IMR-90 (cell line): ENCODE measurements around the gene SNTG2. TPM values are rescaled to one million over a fixed set of nuclear protein-coding genes. Genes with fewer than 3 reads are reported as not detected.

Experiments
- ATAC-seq: fragments of 200-7000 bp; cut with Tn5 transposase; 2 replicates; pipeline ENCODE4 v1.9.1; 2020; ENCODE audit warnings: low read depth, mild to moderate bottlenecking, moderate library complexity
- BruUV-seq: library from RNA; stranded (reverse); fragments of 400-500 nt; replicated peaks from 2 replicates; lab custom pipeline; 2021; lab: Mats Ljungman, UMichigan
- CTCF ChIA-PET: fragments of 300-600 bp; formaldehyde crosslinking; extraction: SDS; loops from one replicate; lab custom pipeline; 2021; ENCODE audit warnings: antibody characterized with exemption; lab: Yijun Ruan, JAX
- POLR2A ChIA-PET: fragments of 300-600 bp; sonication (Branson Sonifier 250); formaldehyde crosslinking; loops from one replicate; lab custom pipeline; 2022; ENCODE audit warnings: antibody characterized with exemption; ENCODE audit not compliant: unreplicated experiment; lab: Charles Lee
- DNase-seq: peaks from one replicate; pipeline ENCODE4 v3.0.0; 2013
- H2AFZ ChIP-seq: replicated peaks from 2 replicates; pipeline ENCODE3; 2013; ENCODE audit warnings: low read length, mild to moderate bottlenecking; ENCODE audit not compliant: poor library complexity
- H2AK5ac ChIP-seq: 2 replicates; pipeline ENCODE4 v1.6.1; 2013; ENCODE audit warnings: low read depth, low read length, inconsistent platforms
- H2AK9ac ChIP-seq: replicated peaks from 2 replicates; pipeline ENCODE3; 2013; ENCODE audit warnings: mild to moderate bottlenecking, low read depth, low read length, moderate library complexity; ENCODE audit not compliant: poor library complexity
- H2BK120ac ChIP-seq: 2 replicates; pipeline ENCODE4 v1.6.1; 2013; ENCODE audit warnings: low read depth, low read length, inconsistent platforms
- H2BK15ac ChIP-seq: 3 replicates; pipeline ENCODE4 v1.6.1; 2013; ENCODE audit warnings: low read depth, low read length, inconsistent platforms
- H2BK20ac ChIP-seq: 2 replicates; pipeline ENCODE4 v1.6.1; 2013; ENCODE audit warnings: low read depth, mild to moderate bottlenecking, inconsistent platforms, low read length, moderate library complexity
- H2BK5ac ChIP-seq: 2 replicates; pipeline ENCODE4 v1.6.1; 2013; ENCODE audit warnings: mild to moderate bottlenecking, low read depth, low read length, inconsistent platforms; ENCODE audit not compliant: poor library complexity, severe bottlenecking
- H3K14ac ChIP-seq: replicated peaks from 2 replicates; pipeline ENCODE4 v1.6.1; 2013; ENCODE audit warnings: low read depth, low read length, inconsistent platforms
- H3K18ac ChIP-seq: 2 replicates; pipeline ENCODE4 v1.6.1; 2013; ENCODE audit warnings: low read depth, low read length, control low read depth
- H3K23ac ChIP-seq: 2 replicates; pipeline ENCODE4 v1.6.1; 2013; ENCODE audit warnings: low read depth, low read length, inconsistent platforms
- H3K27ac ChIP-seq: 2 replicates; pipeline ENCODE4 v1.5.1; 2013; ENCODE audit warnings: mild to moderate bottlenecking, control low read depth, low read length; ENCODE audit not compliant: insufficient read depth
- H3K27me3 ChIP-seq: 2 replicates; pipeline ENCODE4 v1.6.1; 2013; ENCODE audit warnings: low read length; ENCODE audit not compliant: control insufficient read depth, insufficient read depth
- H3K36me3 ChIP-seq: 2 replicates; pipeline ENCODE4 v1.6.1; 2013; ENCODE audit warnings: low read length, mixed read lengths; ENCODE audit not compliant: control insufficient read depth, insufficient read depth
- H3K4ac ChIP-seq: 2 replicates; pipeline ENCODE4 v1.6.1; 2013; ENCODE audit warnings: low read depth, low read length, inconsistent platforms
- H3K4me1 ChIP-seq: 2 replicates; pipeline ENCODE4 v1.6.1; 2013; ENCODE audit warnings: low read length, mixed read lengths; ENCODE audit not compliant: control insufficient read depth, insufficient read depth
- H3K4me2 ChIP-seq: 2 replicates; pipeline ENCODE4 v1.6.1; 2013; ENCODE audit warnings: low read depth, mild to moderate bottlenecking, control low read depth, low read length, moderate library complexity
- H3K4me3 ChIP-seq: 2 replicates; pipeline ENCODE4 v1.5.1; 2013; ENCODE audit warnings: low read depth, mild to moderate bottlenecking, control low read depth, low read length, moderate library complexity; ENCODE audit not compliant: insufficient read depth
- H3K56ac ChIP-seq: 2 replicates; pipeline ENCODE4 v1.6.1; 2013; ENCODE audit warnings: low read length, inconsistent platforms; ENCODE audit not compliant: insufficient read depth; ENCODE audit errors: extremely low read depth
- H3K79me1 ChIP-seq, 2 experiments: 2 replicates each; pipeline ENCODE4 v1.6.1; 2013; ENCODE audit warnings: low read length in 2 of 2, inconsistent platforms in 1 of 2, low read depth in 1 of 2
- H3K9ac ChIP-seq: 2 replicates; pipeline ENCODE4 v1.6.1; 2013; ENCODE audit warnings: low read depth, low read length, control low read depth
- H3K9me1 ChIP-seq: 2 replicates; pipeline ENCODE4 v1.6.1; 2013; ENCODE audit warnings: low read length, inconsistent platforms; ENCODE audit not compliant: insufficient read depth
- H3K9me3 ChIP-seq: 2 replicates; pipeline ENCODE4 v1.6.1; 2013; ENCODE audit warnings: low read length; ENCODE audit not compliant: control insufficient read depth, insufficient read depth
- H4K20me1 ChIP-seq: 2 replicates; pipeline ENCODE4 v1.6.1; 2013; ENCODE audit warnings: low read length, inconsistent platforms; ENCODE audit not compliant: insufficient read depth
- H4K5ac ChIP-seq: 2 replicates; pipeline ENCODE4 v1.6.1; 2013; ENCODE audit warnings: mild to moderate bottlenecking, low read depth, low read length, control low read depth
- H4K8ac ChIP-seq, 2 experiments: 2 replicates each; pipeline ENCODE4 v1.6.1; 2013; ENCODE audit warnings: low read depth in 2 of 2, low read length in 2 of 2, control low read depth in 1 of 2, inconsistent platforms in 1 of 2
- H4K91ac ChIP-seq: 2 replicates; pipeline ENCODE4 v1.6.1; 2013; ENCODE audit warnings: low read depth, low read length, inconsistent platforms; ENCODE audit not compliant: insufficient read depth
- BHLHE40 ChIP-seq: fragments of 150-350 bp; IDR thresholded peaks from 2 replicates; pipeline ENCODE4 v1.6.1; 2016; ENCODE audit warnings: mild to moderate bottlenecking, low read depth, low read length
- CEBPB ChIP-seq: IDR thresholded peaks from 2 replicates; pipeline ENCODE4 v1.6.1; 2012; ENCODE audit warnings: low read depth, low read length, improper control_type of control experiment
- MAFK ChIP-seq: IDR thresholded peaks from 2 replicates; pipeline ENCODE4 v1.6.1; 2012; ENCODE audit warnings: low read depth, low read length, improper control_type of control experiment
- MAZ ChIP-seq: IDR thresholded peaks from 2 replicates; pipeline ENCODE4 v1.6.1; 2012; ENCODE audit warnings: low read depth, mild to moderate bottlenecking, low read length, improper control_type of control experiment, moderate library complexity, borderline replicate concordance
- MXI1 ChIP-seq: IDR thresholded peaks from 2 replicates; pipeline ENCODE4 v1.6.1; 2012; ENCODE audit warnings: low read depth, mild to moderate bottlenecking, low read length, moderate library complexity, borderline replicate concordance
- NFE2L2 ChIP-seq: fragments of 150-350 bp; IDR thresholded peaks from 2 replicates; pipeline ENCODE4 v1.6.1; 2016; ENCODE audit warnings: low read depth, mild to moderate bottlenecking, low read length
- POLR2A ChIP-seq: IDR thresholded peaks from 2 replicates; pipeline ENCODE4 v1.6.1; 2012; ENCODE audit warnings: mild to moderate bottlenecking, low read depth, low read length
- RAD21 ChIP-seq: IDR thresholded peaks from 2 replicates; pipeline ENCODE4 v1.6.1; 2012; ENCODE audit warnings: low read length, improper control_type of control experiment
- RCOR1 ChIP-seq: IDR thresholded peaks from 2 replicates; pipeline ENCODE4 v1.6.1; 2012; ENCODE audit warnings: mild to moderate bottlenecking, low read length, improper control_type of control experiment; ENCODE audit not compliant: insufficient replicate concordance
- RFX5 ChIP-seq: IDR thresholded peaks from 2 replicates; pipeline ENCODE4 v1.8.0; 2012; ENCODE audit warnings: low read depth, mild to moderate bottlenecking, low read length, moderate library complexity
- SMC3 ChIP-seq: fragments of 150-350 bp; IDR thresholded peaks from 2 replicates; pipeline ENCODE4 v1.6.1; 2016; ENCODE audit warnings: low read depth, mild to moderate bottlenecking, antibody characterized with exemption, low read length, moderate library complexity
- WGBS, 2 experiments: methylation state at CpG; one replicate each; pipeline versions ENCODE4 v1.1.5 to v1.1.7; 2013; ENCODE audit warnings: missing lambda C conversion rate in 2 of 2; ENCODE audit not compliant: insufficient read length in 1 of 2; ENCODE audit errors: extremely low coverage in 2 of 2; 5-methylcytosine and 5-hydroxymethylcytosine counted together
- dilution Hi-C: fragments of 300-500 bp; cut with HindIII; formaldehyde crosslinking; loops from one replicate; pipeline ENCODE4 v1.14.3; 2018; ENCODE audit warnings: low sequenced_read_pairs; ENCODE audit not compliant: unreplicated experiment
- in situ Hi-C: fragments of 300-500 bp; cut with MboI; formaldehyde crosslinking; loops from 3 replicates; pipeline ENCODE4 v1.14.3; 2019; ENCODE audit warnings: low sequenced_read_pairs, inconsistent platforms, mixed read lengths
- intact Hi-C: fragments of 100-400 bp; cut with micrococcal nuclease; formaldehyde crosslinking; loops from 2 replicates; pipeline ENCODE4 v1.10.0; 2022
- polyA plus RNA-seq, 3 experiments: library from polyadenylated mRNA; depleted of rRNA; stranded (reverse); fragments of >200 nt; gene quantifications; 2 replicates each; pipeline ENCODE4 v1.2.3, GENCODE V29; 2012; ENCODE audit warnings: low replicate concordance in 1 of 3
- total RNA-seq: library from RNA; depleted of rRNA; stranded (reverse); fragments of >200 nt; gene quantifications from 2 replicates; pipeline ENCODE4 v1.2.3, GENCODE V29; 2012
- TF ChIP-seq, protein P1 (sequence below): fragments of 150-350 bp; IDR thresholded peaks from 2 replicates; pipeline ENCODE4 v1.6.1; 2017; ENCODE audit warnings: mild to moderate bottlenecking, antibody characterized with exemption, low read length, low read depth
- TF ChIP-seq, protein P2 (sequence below): fragments of 150-350 bp; IDR thresholded peaks from 2 replicates; pipeline ENCODE4 v1.6.1; 2016; ENCODE audit warnings: low read depth, mild to moderate bottlenecking, low read length, moderate library complexity, borderline replicate concordance

SNTG2 gene
- total and polyA plus RNA-seq, 2 of the 4 experiments (the other 2 are of a cell fraction): under 0.01 to 0.17 TPM

DNA sequence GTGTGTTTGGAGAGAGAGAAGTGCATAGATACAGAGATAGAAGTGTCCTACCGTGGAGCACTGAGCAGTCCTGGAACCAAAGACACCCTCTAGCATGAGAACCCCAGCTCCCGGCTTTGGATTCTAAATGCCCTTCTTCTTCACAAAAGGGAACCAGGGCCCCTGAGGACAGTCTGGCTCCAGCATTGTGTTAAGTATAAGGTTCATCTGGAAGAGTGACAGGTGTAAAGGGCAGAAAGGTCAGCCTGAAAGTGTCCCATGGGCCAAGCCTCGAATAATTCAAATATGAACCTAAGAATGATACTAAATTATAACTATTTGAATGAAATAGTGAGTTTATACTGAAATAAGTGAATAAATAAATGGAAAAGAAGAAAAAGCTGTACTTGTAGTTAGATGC, 109.7 kb downstream of the SNTG2 start:
- H2AFZ ChIP-seq: no peak overlapping the region
- H3K14ac ChIP-seq: no peak overlapping the region
- H3K36me3 ChIP-seq: no peaks in the 10 kb centered on the region
- H3K18ac ChIP-seq: no peak overlapping the region
- no peak overlapping the region for H4K91ac ChIP-seq
- CTCF ChIA-PET: no interaction called here
- H3K79me1 ChIP-seq: no peaks in the 10 kb centered on the region
- H3K9me3 ChIP-seq: no peaks in the 10 kb centered on the region
- BruUV-seq: no TSS peak
- no peak overlapping the region for H3K4me3 ChIP-seq
- no peak overlapping the region for H2BK20ac ChIP-seq
- no peak for TF ChIP-seq RAD21
- no peak for TF ChIP-seq MAZ
- TF ChIP-seq, protein P1, sequence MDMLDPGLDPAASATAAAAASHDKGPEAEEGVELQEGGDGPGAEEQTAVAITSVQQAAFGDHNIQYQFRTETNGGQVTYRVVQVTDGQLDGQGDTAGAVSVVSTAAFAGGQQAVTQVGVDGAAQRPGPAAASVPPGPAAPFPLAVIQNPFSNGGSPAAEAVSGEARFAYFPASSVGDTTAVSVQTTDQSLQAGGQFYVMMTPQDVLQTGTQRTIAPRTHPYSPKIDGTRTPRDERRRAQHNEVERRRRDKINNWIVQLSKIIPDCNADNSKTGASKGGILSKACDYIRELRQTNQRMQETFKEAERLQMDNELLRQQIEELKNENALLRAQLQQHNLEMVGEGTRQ: no peak
- no peak for TF ChIP-seq MAFK
- TF ChIP-seq CEBPB: no peak
- TF ChIP-seq RCOR1: no peak
- TF ChIP-seq MXI1: no peak
- no peak for TF ChIP-seq SMC3
- no peak for TF ChIP-seq POLR2A
- no peak for TF ChIP-seq BHLHE40
- TF ChIP-seq NFE2L2: no peak
- TF ChIP-seq RFX5: no peak
- TF ChIP-seq, protein P2, sequence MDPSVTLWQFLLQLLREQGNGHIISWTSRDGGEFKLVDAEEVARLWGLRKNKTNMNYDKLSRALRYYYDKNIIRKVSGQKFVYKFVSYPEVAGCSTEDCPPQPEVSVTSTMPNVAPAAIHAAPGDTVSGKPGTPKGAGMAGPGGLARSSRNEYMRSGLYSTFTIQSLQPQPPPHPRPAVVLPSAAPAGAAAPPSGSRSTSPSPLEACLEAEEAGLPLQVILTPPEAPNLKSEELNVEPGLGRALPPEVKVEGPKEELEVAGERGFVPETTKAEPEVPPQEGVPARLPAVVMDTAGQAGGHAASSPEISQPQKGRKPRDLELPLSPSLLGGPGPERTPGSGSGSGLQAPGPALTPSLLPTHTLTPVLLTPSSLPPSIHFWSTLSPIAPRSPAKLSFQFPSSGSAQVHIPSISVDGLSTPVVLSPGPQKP: no peak
- no peak overlapping the region for H3K9ac ChIP-seq
- no peak overlapping the region for H3K4ac ChIP-seq
- H3K23ac ChIP-seq: no peak overlapping the region
- H3K4me2 ChIP-seq: no peak overlapping the region
- no peak overlapping the region for H2BK120ac ChIP-seq
- no peaks in the 10 kb centered on the region for H3K27me3 ChIP-seq
- H3K56ac ChIP-seq: no peak overlapping the region
- no peak for DNase-seq
- peaks cover 8% of the 10 kb centered on the region for H3K4me1 ChIP-seq
- no peaks in the 10 kb centered on the region for H4K20me1 ChIP-seq
- no peak overlapping the region for H4K8ac ChIP-seq
- no peak overlapping the region for H2BK5ac ChIP-seq
- no peak for ATAC-seq
- H4K5ac ChIP-seq: no peak overlapping the region
- no peak overlapping the region for H2AK9ac ChIP-seq
- H3K9me1 ChIP-seq: peaks cover 3% of the 10 kb centered on the region; the same call in 1 of the 2 replicates
- POLR2A ChIA-PET: no interaction called here
- in situ Hi-C loops: no loop called here
- H2BK15ac ChIP-seq: no peak overlapping the region
- H3K27ac ChIP-seq: no peak overlapping the region
- intact Hi-C loops: no loop called here
- WGBS, 2 experiments: no CpG with 5 or more reads among the region's 3 CpGs
- no peak overlapping the region for H2AK5ac ChIP-seq
- dilution Hi-C loops: no loop called here
